Suprapubic skin (tissue), 4 donors: ENCODE data around the gene SLC9A9. TPM values are rescaled to one million over a fixed set of nuclear protein-coding genes. Genes with fewer than 3 reads are reported as not detected.
"Not testable (repeated sequence)": the region's sequence is repeated elsewhere in the genome, so short reads cannot be mapped to it uniquely, and the experiment has no call there.

ENCODE experiments used
- DNase-seq, 2 donors: peaks; one replicate each; pipeline ENCODE4 v3.0.0-alpha.2; 2019; ENCODE audit warnings: low spot score in 2 of 2
- H3K27ac ChIP-seq: fragments of 200-600 bp; sonication (generic); one replicate; pipeline ENCODE4 v1.5.1; 2019
- H3K27me3 ChIP-seq: fragments of 200-600 bp; sonication (generic); one replicate; pipeline ENCODE4 v1.5.1; 2019
- H3K36me3 ChIP-seq: fragments of 200-600 bp; sonication (generic); one replicate; pipeline ENCODE4 v1.5.1; 2019
- H3K4me1 ChIP-seq: fragments of 200-600 bp; sonication (generic); one replicate; pipeline ENCODE4 v1.5.1; 2019
- H3K4me3 ChIP-seq: fragments of 200-600 bp; sonication (generic); one replicate; pipeline ENCODE4 v1.5.1; 2019; ENCODE audit warnings: mild to moderate bottlenecking
- H3K9me3 ChIP-seq: fragments of 200-600 bp; sonication (generic); one replicate; pipeline ENCODE4 v1.5.1; 2019
- CTCF ChIP-seq, 2 donors: fragments of 200-600 bp in 1 of 2; fragments of 450-650 bp in 1 of 2; sonication (generic) in 1 of 2; IDR thresholded peaks; one replicate each; pipeline ENCODE4 v1.5.1; 2016 to 2019; ENCODE audit warnings: antibody characterized with exemption in 2 of 2, mild to moderate bottlenecking in 1 of 2, moderate library complexity in 1 of 2
- EP300 ChIP-seq: sonication (generic); formaldehyde crosslinking; IDR thresholded peaks from one replicate; pipeline ENCODE4 v1.6.1; 2017; ENCODE audit warnings: antibody characterized with exemption
- POLR2A ChIP-seq, 2 donors: fragments of 450-650 bp; IDR thresholded peaks; one replicate each; pipeline ENCODE4 v1.6.1; 2017; ENCODE audit warnings: antibody characterized with exemption in 2 of 2, mild to moderate bottlenecking in 2 of 2, moderate library complexity in 2 of 2
- POLR2AphosphoS5 ChIP-seq, 3 donors: sonication (generic); formaldehyde crosslinking; IDR thresholded peaks; one replicate each; pipeline ENCODE4 v1.6.1; 2017; ENCODE audit warnings: antibody characterized with exemption in 3 of 3
- WGBS: methylation state at CpG from one replicate; pipeline ENCODE4 v1.1.5; 2018; 5-methylcytosine and 5-hydroxymethylcytosine counted together
- total RNA-seq, 4 donors: library from RNA; depleted of rRNA; stranded (reverse); fragments of >200 nt; gene quantifications; one replicate each; pipeline ENCODE4 v1.1.0, GENCODE V29; 2016

SLC9A9 gene
- total RNA-seq, 4 donors from 2014 or later, result 16.6 to 51.0 (median 30.0) TPM

GRCh38 chr3:143525408-143525807 is 322.9 kb downstream of the SLC9A9 start:
- no peak overlapping the region for H3K27ac ChIP-seq
- no peak for TF ChIP-seq CTCF (IDR thresholded peaks at IDR 0.05)
- TF ChIP-seq POLR2AphosphoS5 (IDR thresholded peaks at IDR 0.05), result peak in 1 of 3 donors; percentile 22
- WGBS, result 93% methylated on average over 2 of the region's 2 CpGs

GRCh38 chr3:143521803-143522202 is 326.5 kb downstream of the SLC9A9 start:
- Histone ChIP-seq H3K36me3 (no peaks in the 10 kb centered on the region), H3K9me3 (no peaks in the 10 kb centered on the region), H3K4me1 (peaks cover 13% of the 10 kb centered on the region), H3K4me3 (no peak overlapping the region), H3K27ac (no peak overlapping the region), H3K27me3 (no peaks in the 10 kb centered on the region)
- 87% methylated on average over 2 of the region's 2 CpGs for WGBS
- no peak for TF ChIP-seq CTCF (IDR thresholded peaks at IDR 0.05)
- no peak for TF ChIP-seq EP300
- no peak for TF ChIP-seq POLR2AphosphoS5 (IDR thresholded peaks at IDR 0.05)
- TF ChIP-seq POLR2A (IDR thresholded peaks at IDR 0.05), result no peak
- DNase-seq, result no peak

More at GRCh38 chr3:143525408-143525807, 322.9 kb downstream of the SLC9A9 start:
- Histone ChIP-seq H3K4me3 (no peak overlapping the region), H3K36me3 (no peaks in the 10 kb centered on the region), H3K4me1 (peaks cover 24% of the 10 kb centered on the region), H3K9me3 (no peaks in the 10 kb centered on the region), H3K27me3 (no peaks in the 10 kb centered on the region)
- DNase-seq, result no peak

- DNase-seq, H3K4me3 ChIP-seq, H3K36me3 ChIP-seq, H3K27ac ChIP-seq, H3K4me1 ChIP-seq, H3K9me3 ChIP-seq, H3K27me3 ChIP-seq: not testable (repeated sequence)
- WGBS, result 75% methylated on average over 8 of the region's 8 CpGs
These were observed 331.1 kb downstream of the SLC9A9 start for GRCh38 chr3:143517131-143517530.

- WGBS, result 80% methylated on average over 2 of the region's 2 CpGs
- Histone ChIP-seq H3K4me3 (no peak overlapping the region), H3K27me3 (no peaks in the 10 kb centered on the region), H3K4me1 (no peaks in the 10 kb centered on the region), H3K36me3 (no peaks in the 10 kb centered on the region), H3K9me3 (no peaks in the 10 kb centered on the region), H3K27ac (no peak overlapping the region)
- DNase-seq, result no peak
- TF ChIP-seq EP300, result no peak
- TF ChIP-seq POLR2A (IDR thresholded peaks at IDR 0.05), result no peak
- no peak for TF ChIP-seq POLR2AphosphoS5 (IDR thresholded peaks at IDR 0.05)
- no peak for TF ChIP-seq CTCF (IDR thresholded peaks at IDR 0.05)
These were observed 333.4 kb downstream of the SLC9A9 start for GRCh38 chr3:143514874-143515273.

- no peak for TF ChIP-seq CTCF (IDR thresholded peaks at IDR 0.05)
- no peak for DNase-seq
- Histone ChIP-seq H3K27ac (no peak overlapping the region), H3K4me1 (no peaks in the 10 kb centered on the region), H3K4me3 (no peak overlapping the region), H3K36me3 (no peaks in the 10 kb centered on the region), H3K27me3 (no peaks in the 10 kb centered on the region), H3K9me3 (no peaks in the 10 kb centered on the region)
- 74% methylated on average over 1 of the region's 1 CpG for WGBS
These were observed 334.2 kb downstream of the SLC9A9 start for GRCh38 chr3:143514109-143514508.

- no peak for DNase-seq
- Histone ChIP-seq H3K4me3 (no peak overlapping the region), H3K27ac (no peak overlapping the region), H3K9me3 (no peaks in the 10 kb centered on the region), H3K27me3 (no peaks in the 10 kb centered on the region), H3K36me3 (no peaks in the 10 kb centered on the region), H3K4me1 (no peaks in the 10 kb centered on the region)
- WGBS, result 90% methylated on average over 5 of the region's 5 CpGs
- TF ChIP-seq POLR2AphosphoS5 (IDR thresholded peaks at IDR 0.05), result no peak
- no peak for TF ChIP-seq EP300
- no peak for TF ChIP-seq CTCF (IDR thresholded peaks at IDR 0.05)
- no peak for TF ChIP-seq POLR2A (IDR thresholded peaks at IDR 0.05)
These were observed 336.9 kb downstream of the SLC9A9 start for GRCh38 chr3:143511174-143511879.
